ENCODE data around the gene PIK3R3.
"Not testable (repeated sequence)": the region's sequence is repeated elsewhere in the genome, so short reads cannot be mapped to it uniquely, and the experiment has no call there.

The PIK3R3 gene

GRCh38 chr1:46068525-46068924, 63.9 kb downstream of the PIK3R3 start:
- no peak for DNase-seq (ENCODE audit: low spot score in 2 of 2)
- H3K4me3 Mint-ChIP-seq: no peak overlapping the region
- ATAC-seq: no peak
- peaks cover 6% of the 10 kb centered on the region for H3K4me1 Mint-ChIP-seq
- H3K9me3 Mint-ChIP-seq: no peaks in the 10 kb centered on the region
- H3K27ac Mint-ChIP-seq: no peak overlapping the region
- H3K36me3 Mint-ChIP-seq: no peaks in the 10 kb centered on the region

- H3K4me1 Mint-ChIP-seq: peaks cover 13% of the 10 kb centered on the region
- ATAC-seq (no peak), DNase-seq (ENCODE audit: low spot score in 2 of 2) (no peak)
- H3K9me3 Mint-ChIP-seq: no peaks in the 10 kb centered on the region
- H3K4me3 Mint-ChIP-seq: no peak overlapping the region
- H3K27ac Mint-ChIP-seq: no peak overlapping the region
- peaks cover 3% of the 10 kb centered on the region for H3K36me3 Mint-ChIP-seq
Observed at GRCh38 chr1:46067652-46068051, 64.8 kb downstream of the PIK3R3 start.

GRCh38 chr1:46065405-46065804, 67.0 kb downstream of the PIK3R3 start:
- Mint-ChIP-seq H3K36me3 (peaks cover 6% of the 10 kb centered on the region), H3K9me3 (no peaks in the 10 kb centered on the region), H3K4me3 (no peak overlapping the region), H3K27ac (peak overlapping the region; percentile 24), H3K4me1 (peaks cover 16% of the 10 kb centered on the region)
- ATAC-seq: no peak
- DNase-seq (ENCODE audit: low spot score in 2 of 2): no peak

- H3K4me3 Mint-ChIP-seq: no peak overlapping the region
- ATAC-seq (no peak), DNase-seq (ENCODE audit: low spot score in 2 of 2) (no peak)
- no peak overlapping the region for H3K27ac Mint-ChIP-seq
- peaks cover 6% of the 10 kb centered on the region for H3K36me3 Mint-ChIP-seq
- H3K4me1 Mint-ChIP-seq: peaks cover 16% of the 10 kb centered on the region
- H3K9me3 Mint-ChIP-seq: no peaks in the 10 kb centered on the region
Observed at GRCh38 chr1:46064708-46065107, 67.7 kb downstream of the PIK3R3 start.

GRCh38 chr1:46062651-46063319, 69.6 kb downstream of the PIK3R3 start:
- peak; percentile 48 for ATAC-seq
- Mint-ChIP-seq H3K36me3 (peaks cover 6% of the 10 kb centered on the region), H3K9me3 (no peaks in the 10 kb centered on the region), H3K27ac (peak overlapping the region; percentile 49), H3K4me3 (no peak overlapping the region), H3K4me1 (peaks cover 16% of the 10 kb centered on the region)
- DNase-seq (ENCODE audit: low spot score in 2 of 2): peak in 1 of 2 donors; percentile 60

GRCh38 chr1:46061146-46061545, 71.3 kb downstream of the PIK3R3 start:
- ATAC-seq (no peak), DNase-seq (ENCODE audit: low spot score in 2 of 2) (no peak)
- Mint-ChIP-seq H3K4me1 (peaks cover 16% of the 10 kb centered on the region), H3K36me3 (peaks cover 6% of the 10 kb centered on the region), H3K9me3 (no peaks in the 10 kb centered on the region), H3K4me3 (no peak overlapping the region), H3K27ac (no peak overlapping the region)

GRCh38 chr1:46058936-46059335, 73.5 kb downstream of the PIK3R3 start:
- no peak overlapping the region for H3K27ac Mint-ChIP-seq
- H3K9me3 Mint-ChIP-seq: no peaks in the 10 kb centered on the region
- DNase-seq (ENCODE audit: low spot score in 2 of 2) (no peak), ATAC-seq (no peak)
- peaks cover 10% of the 10 kb centered on the region for H3K4me1 Mint-ChIP-seq
- no peak overlapping the region for H3K4me3 Mint-ChIP-seq
- peaks cover 6% of the 10 kb centered on the region for H3K36me3 Mint-ChIP-seq

GRCh38 chr1:46057781-46058180, 74.6 kb downstream of the PIK3R3 start:
- no peak for DNase-seq (ENCODE audit: low spot score in 2 of 2)
- peaks cover 5% of the 10 kb centered on the region for H3K36me3 Mint-ChIP-seq
- no peak overlapping the region for H3K27ac Mint-ChIP-seq
- no peaks in the 10 kb centered on the region for H3K9me3 Mint-ChIP-seq
- no peak overlapping the region for H3K4me3 Mint-ChIP-seq
- peaks cover 4% of the 10 kb centered on the region for H3K4me1 Mint-ChIP-seq
- ATAC-seq: no peak

- ATAC-seq; H3K4me3 Mint-ChIP-seq; H3K9me3 Mint-ChIP-seq; H3K36me3 Mint-ChIP-seq; H3K4me1 Mint-ChIP-seq; H3K27ac Mint-ChIP-seq; DNase-seq (ENCODE audit: low spot score in 2 of 2): not testable (repeated sequence)
Observed at GRCh38 chr1:46057215-46057614, 75.2 kb downstream of the PIK3R3 start.

GRCh38 chr1:46056325-46056724, 76.1 kb downstream of the PIK3R3 start:
- ATAC-seq (no peak), DNase-seq (ENCODE audit: low spot score in 2 of 2) (no peak)
- Mint-ChIP-seq H3K4me3 (no peak overlapping the region), H3K9me3 (no peaks in the 10 kb centered on the region), H3K27ac (no peak overlapping the region), H3K4me1 (no peaks in the 10 kb centered on the region), H3K36me3 (no peaks in the 10 kb centered on the region)

GRCh38 chr1:46053734-46054133, 78.7 kb downstream of the PIK3R3 start:
- ATAC-seq: no peak
- Mint-ChIP-seq H3K4me1 (no peaks in the 10 kb centered on the region), H3K36me3 (no peaks in the 10 kb centered on the region), H3K9me3 (no peaks in the 10 kb centered on the region), H3K4me3 (no peak overlapping the region), H3K27ac (no peak overlapping the region)
- DNase-seq (ENCODE audit: low spot score in 2 of 2): no peak

- no peaks in the 10 kb centered on the region for H3K36me3 Mint-ChIP-seq
- no peaks in the 10 kb centered on the region for H3K4me1 Mint-ChIP-seq
- ATAC-seq: no peak
- H3K4me3 Mint-ChIP-seq: no peak overlapping the region
- DNase-seq (ENCODE audit: low spot score in 2 of 2): no peak
- H3K27ac Mint-ChIP-seq: no peak overlapping the region
- H3K9me3 Mint-ChIP-seq: no peaks in the 10 kb centered on the region
Observed at GRCh38 chr1:46044116-46044515, 88.3 kb downstream of the PIK3R3 start.

GRCh38 chr1:46043458-46044017, 88.9 kb downstream of the PIK3R3 start:
- no peaks in the 10 kb centered on the region for H3K36me3 Mint-ChIP-seq
- no peak for DNase-seq (ENCODE audit: low spot score in 2 of 2)
- no peak overlapping the region for H3K4me3 Mint-ChIP-seq
- H3K4me1 Mint-ChIP-seq: no peaks in the 10 kb centered on the region
- ATAC-seq: peak; percentile 40
- no peak overlapping the region for H3K27ac Mint-ChIP-seq
- H3K9me3 Mint-ChIP-seq: no peaks in the 10 kb centered on the region

- DNase-seq (ENCODE audit: low spot score in 2 of 2) (no peak), ATAC-seq (no peak)
- no peaks in the 10 kb centered on the region for H3K9me3 Mint-ChIP-seq
- H3K4me3 Mint-ChIP-seq: no peak overlapping the region
- H3K27ac Mint-ChIP-seq: no peak overlapping the region
- no peaks in the 10 kb centered on the region for H3K36me3 Mint-ChIP-seq
- H3K4me1 Mint-ChIP-seq: no peaks in the 10 kb centered on the region
Observed at GRCh38 chr1:46041974-46042373, 90.5 kb downstream of the PIK3R3 start.

- no peaks in the 10 kb centered on the region for H3K36me3 Mint-ChIP-seq
- ATAC-seq (no peak), DNase-seq (ENCODE audit: low spot score in 2 of 2) (no peak)
- no peaks in the 10 kb centered on the region for H3K9me3 Mint-ChIP-seq
- H3K4me1 Mint-ChIP-seq: no peaks in the 10 kb centered on the region
- H3K4me3 Mint-ChIP-seq: no peak overlapping the region
- no peak overlapping the region for H3K27ac Mint-ChIP-seq
Observed at GRCh38 chr1:46041551-46041950, 90.9 kb downstream of the PIK3R3 start.

- no peak overlapping the region for H3K27ac Mint-ChIP-seq
- DNase-seq (ENCODE audit: low spot score in 2 of 2) (no peak), ATAC-seq (no peak)
- no peaks in the 10 kb centered on the region for H3K4me1 Mint-ChIP-seq
- no peak overlapping the region for H3K4me3 Mint-ChIP-seq
- no peaks in the 10 kb centered on the region for H3K9me3 Mint-ChIP-seq
- no peaks in the 10 kb centered on the region for H3K36me3 Mint-ChIP-seq
Observed at GRCh38 chr1:46039571-46040052, 92.8 kb downstream of the PIK3R3 start.

Data from stimulated activated effector memory CD8-positive, alpha-beta T cell treated with anti-CD3 and anti-CD28 coated beads, Interleukin-12 subunit alpha, Interleukin-12 subunit beta, amount 100 ng/mL, for 72 hours (primary cell).